ENCODE data around the gene SMIM35. TPM values are rescaled to one million over a fixed set of nuclear protein-coding genes. Genes with fewer than 3 reads are reported as not detected.
A peak's percentile ranks its signal among the peaks of the same experiment; 100 is the strongest.
"Not testable (repeated sequence)": the region's sequence is repeated elsewhere in the genome, so short reads cannot be mapped to it uniquely, and the experiment has no call there.

The SMIM35 gene
- polyA plus RNA-seq, 3 donors: 0.01 TPM; not detected in 2

GRCh38 chr11:118015385-118015841 lies 71.3 kb downstream of the SMIM35 start:
- WGBS, 3 donors: 55 to 81% (median 68%) methylated on average over 10 to 11 of the region's 11 CpGs
- H3K27ac ChIP-seq (ENCODE audit: low read depth, low read length): no peak overlapping the region

DNA sequence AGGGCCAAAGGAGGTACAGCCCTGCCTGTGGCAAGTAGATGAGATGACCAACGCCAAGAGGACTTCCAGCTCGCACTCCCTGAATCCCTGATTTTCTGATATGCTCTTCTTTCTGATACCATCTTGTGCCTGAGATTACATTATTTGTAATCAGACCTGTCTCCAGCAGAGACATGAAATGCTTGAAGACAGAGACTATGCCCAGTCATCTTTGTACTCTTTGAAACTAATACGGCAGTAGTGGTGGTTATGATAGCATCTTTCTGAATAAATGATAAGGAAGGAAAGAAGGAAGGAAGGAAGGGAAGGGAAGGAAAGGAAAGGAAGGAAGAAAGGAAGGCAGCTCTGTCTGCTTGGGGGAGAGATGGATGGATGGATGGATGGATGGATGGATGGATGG lies 72.7 kb downstream of the SMIM35 start:
- WGBS, 3 donors: 94 to 96% (median 96%) methylated on average over 3 of the region's 3 CpGs
- H3K27ac ChIP-seq (ENCODE audit: low read depth, low read length): no peak overlapping the region

GRCh38 chr11:118012083-118012669 lies 74.6 kb downstream of the SMIM35 start:
- WGBS, 3 donors: 44 to 66% (median 57%) methylated on average over 7 of the region's 7 CpGs
- peak overlapping the region; percentile 10 for H3K27ac ChIP-seq (ENCODE audit: low read depth, low read length)

- WGBS, 3 donors: 60 to 76% (median 61%) methylated on average over 21 of the region's 21 CpGs
- no peak overlapping the region for H3K27ac ChIP-seq (ENCODE audit: low read depth, low read length)
Observed at GRCh38 chr11:118010738-118011461, 75.9 kb downstream of the SMIM35 start.

DNA sequence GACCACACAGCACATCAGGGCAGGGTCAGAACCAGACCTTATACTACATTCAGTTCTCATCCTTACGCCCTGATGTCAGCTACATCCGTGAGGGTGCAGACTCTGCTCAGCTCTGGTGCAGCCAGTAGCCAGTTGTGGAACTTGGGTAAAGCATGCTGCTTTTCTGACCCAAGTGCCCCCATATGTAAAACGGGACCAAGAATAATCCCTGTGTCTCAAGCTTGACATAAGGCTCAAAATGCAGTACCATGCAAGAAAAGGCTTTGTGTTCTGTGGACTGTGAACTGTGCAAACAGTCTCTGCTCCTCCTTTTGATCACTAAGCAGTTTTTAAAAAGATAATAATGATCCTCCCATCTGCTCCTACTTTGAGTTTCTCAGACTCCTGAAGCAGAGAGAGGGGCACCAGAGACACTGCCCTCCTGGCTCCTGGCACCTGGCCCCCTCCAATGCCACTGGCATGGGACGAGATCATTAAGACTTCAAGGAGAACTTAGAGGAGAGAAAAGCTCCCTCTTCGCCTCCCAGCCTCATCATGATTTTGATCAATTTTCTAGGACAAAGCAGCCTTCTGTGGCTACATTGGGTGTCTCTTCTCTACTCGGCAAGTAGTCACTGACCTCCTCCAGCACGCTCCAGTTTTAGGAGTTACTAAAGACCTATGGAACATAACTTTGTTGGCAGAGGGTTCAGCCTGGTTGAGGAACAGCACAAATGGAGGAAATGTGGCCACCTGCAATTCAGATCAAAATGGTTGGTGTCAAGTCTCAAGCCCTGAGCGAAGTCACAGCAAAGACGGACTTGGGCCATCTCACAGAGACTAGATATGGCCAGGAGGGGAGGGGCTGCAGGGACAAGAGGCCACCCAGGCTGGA lies 76.7 kb downstream of the SMIM35 start:
- H3K27ac ChIP-seq (ENCODE audit: low read depth, low read length): no peak overlapping the region

DNA sequence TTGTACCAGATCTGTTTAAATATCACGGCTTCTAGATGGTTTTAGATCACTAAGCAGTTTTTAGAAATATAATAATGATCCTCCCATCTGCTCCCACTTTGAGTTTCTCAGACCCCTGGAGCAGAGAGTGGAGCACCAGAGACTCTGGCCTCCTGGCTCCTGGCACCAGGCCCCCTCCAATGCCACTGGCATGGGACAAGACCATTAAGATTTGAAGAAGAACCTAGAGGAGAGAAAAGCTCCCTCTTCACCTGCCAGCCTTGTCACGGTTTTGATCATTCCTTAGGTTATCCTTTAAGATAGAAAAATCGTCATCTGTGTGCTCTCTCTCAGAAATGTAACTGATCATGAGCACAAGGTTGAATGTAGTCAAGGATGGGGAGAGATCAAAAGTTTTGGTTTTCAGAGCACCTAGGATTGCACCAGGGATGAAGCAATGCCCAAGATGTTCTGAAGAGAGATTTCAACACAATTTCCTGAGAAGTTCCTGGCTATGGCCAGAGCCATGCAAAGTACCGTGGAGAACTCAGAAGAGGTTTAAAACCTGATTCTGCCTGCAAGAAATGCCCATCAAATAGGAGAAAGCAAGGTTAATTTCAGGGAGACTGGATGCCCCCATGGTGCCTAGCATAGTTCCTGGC lies 78.4 kb downstream of the SMIM35 start:
- WGBS, 3 donors: 54 to 75% (median 65%) methylated on average over 4 of the region's 4 CpGs
- no peak overlapping the region for H3K27ac ChIP-seq (ENCODE audit: low read depth, low read length)

More for the DNA sequence above, 76.7 kb downstream of the SMIM35 start:
- 63 to 80% (median 76%) methylated on average over 9 of the region's 9 CpGs for WGBS, 3 donors

DNA sequence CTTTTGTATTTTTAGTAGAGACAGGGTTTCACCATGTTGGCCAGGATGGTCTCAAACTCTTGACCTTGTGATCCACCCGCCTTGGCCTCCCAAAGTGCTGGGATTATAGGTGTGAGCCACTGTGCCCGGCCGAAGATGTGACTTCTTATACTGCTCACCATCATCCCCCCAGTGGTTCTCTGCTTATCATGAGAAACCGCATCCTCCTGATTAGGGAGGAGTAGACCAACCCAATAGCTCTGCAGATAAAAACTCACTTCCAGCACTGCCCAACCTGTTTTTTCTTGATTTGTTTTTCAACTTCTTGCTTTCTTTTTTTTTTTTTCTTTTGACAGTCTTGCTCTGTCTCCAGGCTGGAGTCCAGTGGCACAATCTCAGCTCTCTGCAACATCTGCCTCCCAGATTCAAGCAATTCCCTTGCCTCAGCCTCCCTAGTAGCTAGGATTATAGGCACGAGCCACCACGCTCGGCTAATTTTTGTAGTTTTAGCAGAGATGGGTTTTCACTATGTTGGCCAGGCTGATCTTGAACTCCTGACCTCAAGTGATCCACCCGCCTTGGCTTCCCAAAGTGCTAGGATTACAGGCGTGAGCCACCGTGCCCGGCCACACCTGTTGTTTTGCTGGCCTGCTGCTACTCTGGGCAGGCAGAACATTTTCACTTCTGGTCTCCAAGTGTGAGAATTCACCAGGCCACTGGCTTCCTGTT lies 79.0 kb downstream of the SMIM35 start:
- not testable (repeated sequence) for H3K27ac ChIP-seq (ENCODE audit: low read depth, low read length)
- WGBS, 3 donors: 62 to 86% (median 71%) methylated on average over 11 of the region's 11 CpGs

GRCh38 chr11:118007040-118007439 lies 79.7 kb downstream of the SMIM35 start:
- no peak overlapping the region for H3K27ac ChIP-seq (ENCODE audit: low read depth, low read length)
- WGBS, 3 donors: 70 to 84% (median 70%) methylated on average over 5 of the region's 5 CpGs

- no peak overlapping the region for H3K27ac ChIP-seq (ENCODE audit: low read depth, low read length)
- WGBS, 3 donors: 67 to 86% (median 69%) methylated on average over 4 of the region's 4 CpGs
Observed at GRCh38 chr11:118006153-118006534, 80.6 kb downstream of the SMIM35 start.

DNA sequence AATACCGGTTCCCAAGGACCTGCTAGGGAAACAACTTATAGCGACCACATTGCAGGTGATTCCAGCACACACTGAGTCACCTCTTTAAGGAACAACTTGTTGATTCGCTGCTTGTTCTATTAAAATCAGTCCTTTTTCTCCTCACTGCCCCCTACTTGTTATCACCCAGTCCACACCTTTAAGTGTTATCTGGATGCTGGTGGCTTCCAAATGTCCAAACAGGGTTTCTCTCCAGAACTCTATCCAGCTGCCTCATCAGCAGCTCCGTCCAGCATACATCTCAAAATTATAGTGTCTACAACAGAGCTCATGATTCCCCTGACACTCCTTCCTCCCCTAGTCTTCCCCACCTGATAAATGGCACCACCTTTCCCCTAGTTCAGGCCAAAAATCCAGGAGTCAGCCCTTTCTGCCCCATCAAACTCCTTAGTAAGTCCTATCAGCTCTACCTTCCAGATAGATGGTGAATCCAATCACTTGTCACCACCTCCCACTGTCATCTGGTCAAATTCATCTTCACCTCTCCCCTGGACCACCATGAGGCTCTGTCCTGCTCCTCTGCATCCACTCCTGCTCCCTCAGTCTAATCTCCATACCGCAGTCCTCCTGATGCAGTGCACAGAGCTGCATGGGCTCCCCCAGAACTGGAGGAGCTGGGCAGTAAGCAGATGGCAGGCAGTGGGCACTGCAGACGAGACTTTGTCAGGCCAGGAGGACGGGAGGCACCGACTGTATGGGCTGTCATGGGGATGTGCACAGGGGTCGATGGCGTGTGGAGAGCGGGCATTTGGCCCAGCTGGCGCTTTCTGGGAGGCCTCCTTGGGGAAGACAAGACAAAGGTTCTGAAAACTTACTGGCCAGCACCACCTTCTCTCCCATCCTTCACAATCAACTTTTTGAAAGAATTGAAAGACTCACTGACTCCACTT lies 81.3 kb downstream of the SMIM35 start:
- H3K27ac ChIP-seq (ENCODE audit: low read depth, low read length): no peak overlapping the region
- 85 to 91% (median 87%) methylated on average over 12 of the region's 12 CpGs for WGBS, 3 donors

- WGBS, 3 donors: 90 to 91% (median 90%) methylated on average over 7 of the region's 7 CpGs
- no peak overlapping the region for H3K27ac ChIP-seq (ENCODE audit: low read depth, low read length)
Observed at GRCh38 chr11:118004543-118005223, 82.1 kb downstream of the SMIM35 start.

DNA sequence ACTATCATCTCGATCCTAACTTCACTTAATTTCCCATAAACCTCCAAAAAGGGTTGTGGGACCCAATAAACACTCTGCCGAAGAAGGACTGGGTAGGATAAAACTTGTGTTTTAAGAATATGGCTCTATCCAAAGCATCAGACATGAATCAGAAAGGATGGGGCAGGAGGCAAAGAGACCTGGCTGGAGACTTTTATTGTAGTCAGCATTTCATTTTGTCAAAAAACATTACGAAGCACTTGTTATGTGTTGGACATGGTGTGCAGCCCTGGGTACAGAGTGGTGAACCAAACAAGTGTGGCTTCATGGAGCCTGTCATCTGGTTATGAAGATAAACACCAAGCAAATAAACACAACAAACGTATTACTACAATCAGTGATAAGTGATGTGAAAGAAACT lies 83.3 kb downstream of the SMIM35 start:
- no peak overlapping the region for H3K27ac ChIP-seq (ENCODE audit: low read depth, low read length)
- 62 to 77% (median 70%) methylated on average over 4 of the region's 4 CpGs for WGBS, 3 donors

DNA sequence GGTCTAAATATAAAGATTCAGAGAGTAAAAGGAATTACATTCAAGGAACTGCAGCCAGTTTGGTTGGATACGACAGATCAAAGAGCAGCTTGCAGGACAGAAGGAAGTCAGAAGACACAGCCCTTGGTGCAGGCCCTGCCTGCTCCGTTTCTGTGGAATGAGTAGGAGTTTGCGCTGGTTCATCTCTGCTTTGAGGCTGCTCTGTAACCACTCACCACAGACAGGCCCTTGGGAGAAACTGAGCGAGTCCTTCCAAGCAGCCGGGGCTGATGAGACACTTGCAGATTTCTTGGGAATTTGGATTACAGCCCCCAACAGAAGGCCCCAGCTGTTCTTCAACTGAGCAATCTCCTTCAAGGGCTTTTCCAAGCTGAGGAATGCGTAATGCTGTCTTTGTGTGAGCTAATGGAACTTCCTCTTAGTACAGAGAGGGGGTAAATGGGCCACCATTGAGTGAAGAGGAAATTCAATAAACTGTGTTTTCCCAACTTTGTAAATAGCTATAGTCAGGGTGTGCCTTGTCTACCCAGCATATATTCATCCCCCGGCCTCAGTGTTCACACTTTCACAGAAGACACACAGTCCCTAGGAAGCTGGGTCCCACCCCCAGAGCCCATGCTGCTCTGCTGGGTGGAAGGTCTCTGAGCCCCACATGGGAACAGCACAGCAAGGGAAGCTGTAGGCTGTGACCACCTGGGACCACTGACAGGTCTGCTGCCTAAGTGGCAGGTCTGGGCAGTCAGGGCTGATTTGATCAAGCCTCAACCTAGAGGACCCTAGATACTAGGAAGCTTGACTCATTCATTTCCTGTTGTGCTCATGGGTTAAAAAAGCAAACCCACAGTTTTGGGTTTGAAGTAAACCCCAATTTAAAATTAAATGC lies 84.0 kb downstream of the SMIM35 start:
- 36 to 82% (median 44%) methylated on average over 7 of the region's 7 CpGs for WGBS, 3 donors
- no peak overlapping the region for H3K27ac ChIP-seq (ENCODE audit: low read depth, low read length)

- H3K27ac ChIP-seq (ENCODE audit: low read depth, low read length): no peak overlapping the region
- WGBS, 3 donors: 79 to 90% (median 84%) methylated on average over 6 of the region's 6 CpGs
Observed at GRCh38 chr11:118002010-118002540, 84.7 kb downstream of the SMIM35 start.

- no peak overlapping the region for H3K27ac ChIP-seq (ENCODE audit: low read depth, low read length)
Observed at GRCh38 chr11:118001494-118001971, 85.2 kb downstream of the SMIM35 start.

More at GRCh38 chr11:118001494-118001971, 85.2 kb downstream of the SMIM35 start:
- WGBS, 3 donors: 66 to 74% (median 68%) methylated on average over 5 of the region's 5 CpGs
